ENCODE measurements around the gene EFL1. TPM values are rescaled to one million over a fixed set of nuclear protein-coding genes. Genes with fewer than 3 reads are reported as not detected.

EFL1 gene
- polyA plus RNA-seq, 1 of the 3 experiments (the other 2 are of a cell fraction) = 12.3 TPM

- ChIA-PET CTCF (interaction anchor here (2.6 kb wide), 1 partner anchor 19 kb away, joined by 12 read pairs; no protein-coding TSS in a partner anchor), POLR2A (no interaction called here)
- no peaks in the 10 kb centered on the region for H3K27me3 ChIP-seq (ENCODE audit: insufficient read depth)
- no peak for DNase-seq
- H3K27ac ChIP-seq (ENCODE audit: low read depth in 2 of 2, low read length in 1 of 2) = peak overlapping the region; percentile 25 to 91; a peak in 3 of 4 replicates
- peaks cover 6 to 8% of the 10 kb centered on the region in 2 experiments; a peak in 3 of 4 replicates for H3K4me1 ChIP-seq (ENCODE audit: control insufficient read depth in 1 of 2, insufficient read depth in 2 of 2, low read depth in 1 of 2, low read length in 1 of 2)
- H4K20me1 ChIP-seq (ENCODE audit: insufficient read depth) = no peaks in the 10 kb centered on the region
- H3F3A ChIP-seq (replicated peaks; ENCODE audit: insufficient read depth) = peaks cover 21% of the 10 kb centered on the region
- no peaks in the 10 kb centered on the region for H3K9me2 ChIP-seq
- peaks cover 28 to 35% of the 10 kb centered on the region in 2 experiments for H3K36me3 ChIP-seq (replicated peaks in 1 of 2; ENCODE audit: control insufficient read depth in 1 of 2, insufficient read depth in 2 of 2, low read length in 1 of 2)
- peak; percentile 49; the same call in 1 of the 2 replicates for TF ChIP-seq RXRA (IDR thresholded peaks at IDR 0.05; ENCODE audit: borderline replicate concordance, low read depth)
- TF ChIP-seq RFX5 (IDR thresholded peaks at IDR 0.05; ENCODE audit: low read length) = no peak
- TF ChIP-seq MAX (IDR thresholded peaks at IDR 0.05; ENCODE audit: low read depth) = peak; percentile 97
- peak; percentile 75 for TF ChIP-seq PBX3 (IDR thresholded peaks at IDR 0.05)
- TF ChIP-seq MEF2A (IDR thresholded peaks at IDR 0.05; ENCODE audit: borderline replicate concordance, low read depth) = peak; percentile 38; the same call in 1 of the 2 replicates
- TF ChIP-seq EP300 (IDR thresholded peaks at IDR 0.05; ENCODE audit: borderline replicate concordance in 1 of 2, low read depth in 1 of 2, low read length in 1 of 2) = peak in 1 of 2 experiments; percentile 81; a peak in 2 of 4 replicates
- TF ChIP-seq USF1 (IDR thresholded peaks at IDR 0.05; ENCODE audit: borderline replicate concordance, low read depth) = peak; percentile 22; the same call in 1 of the 2 replicates
- no peak for TF ChIP-seq GABPA (IDR thresholded peaks at IDR 0.05; ENCODE audit: low read depth)
- peak; percentile 77; the same call in 1 of the 2 replicates for TF ChIP-seq FOXM1 (IDR thresholded peaks at IDR 0.05; ENCODE audit: low read depth)
- peak; percentile 98 for TF ChIP-seq FOSL2 (IDR thresholded peaks at IDR 0.05; ENCODE audit: borderline replicate concordance, low read depth)
- peak; percentile 92 for TF ChIP-seq JUND (IDR thresholded peaks at IDR 0.05)
- no peak for TF ChIP-seq MXI1 (IDR thresholded peaks at IDR 0.05; ENCODE audit: low read depth, low read length)
- no peak; the same call in 1 of the 2 replicates for TF ChIP-seq ZBTB33 (IDR thresholded peaks at IDR 0.05; ENCODE audit: borderline replicate concordance, low read depth)
- TF ChIP-seq ELF1 (IDR thresholded peaks at IDR 0.05) = peak; percentile 42; the same call in 1 of the 2 replicates
- TF ChIP-seq YY1 (IDR thresholded peaks at IDR 0.05; ENCODE audit: low read depth) = peak; percentile 88
- no peak for TF ChIP-seq RCOR1 (IDR thresholded peaks at IDR 0.05; ENCODE audit: low read length)
- no peak for TF ChIP-seq USF2 (IDR thresholded peaks at IDR 0.05; ENCODE audit: borderline replicate concordance, low read depth, low read length)
- TF ChIP-seq NRF1 (IDR thresholded peaks at IDR 0.05; ENCODE audit: low read depth, low read length) = no peak
- peak; percentile 63; the same call in 1 of the 2 replicates for TF ChIP-seq TEAD4 (IDR thresholded peaks at IDR 0.05; ENCODE audit: borderline replicate concordance, insufficient read depth)
- TF ChIP-seq NFIC (IDR thresholded peaks at IDR 0.05; ENCODE audit: borderline replicate concordance) = peak; percentile 57; the same call in 1 of the 2 replicates
- TF ChIP-seq POLR2AphosphoS5 (IDR thresholded peaks at IDR 0.05; ENCODE audit: low read depth, low read length) = peak; percentile 45; the same call in 1 of the 2 replicates
- TF ChIP-seq REST (IDR thresholded peaks at IDR 0.05; ENCODE audit: low read depth, low read length) = no peak
- TF ChIP-seq FOXJ3 (CRISPR knock-in tag; IDR thresholded peaks at IDR 0.05) = no peak
- TF ChIP-seq TCF12 (IDR thresholded peaks at IDR 0.05) = peak; percentile 77
- no peaks in the 10 kb centered on the region for H3K79me2 ChIP-seq (ENCODE audit: insufficient read depth)
- H2AFZ ChIP-seq (ENCODE audit: low read depth) = peak overlapping the region; percentile 54; the same call in 1 of the 2 replicates
- no peak overlapping the region for H3K4me3 ChIP-seq (ENCODE audit: low read depth in 2 of 2, low read length in 1 of 2)
- peak overlapping the region; percentile 24; the same call in 1 of the 2 replicates for H3K9ac ChIP-seq
- no peak overlapping the region for H3K4me2 ChIP-seq
- H3K9me3 ChIP-seq = no peaks in the 10 kb centered on the region
- 34% methylated on average over 2 of the region's 2 CpGs for WGBS (ENCODE audit: low lambda C conversion rate)
Observed at GRCh38 chr15:82159922-82160321, 102.6 kb downstream of the EFL1 start.
